ENCODE data around the gene ST8SIA6. TPM values are rescaled to one million over a fixed set of nuclear protein-coding genes. Genes with fewer than 3 reads are reported as not detected.
"Not testable (repeated sequence)": the region's sequence is repeated elsewhere in the genome, so short reads cannot be mapped to it uniquely, and the experiment has no call there.

ST8SIA6 gene
- total RNA-seq, 1 donor from 2014 or later = 0.79 TPM

GRCh38 chr10:17348501-17349349 lies 105.7 kb downstream of the ST8SIA6 start:
- peak; percentile 52 for DNase-seq (ENCODE audit: low read depth, low spot score)

GRCh38 chr10:17348011-17348500 lies 106.3 kb downstream of the ST8SIA6 start:
- no peak for DNase-seq (ENCODE audit: low read depth, low spot score)

DNA sequence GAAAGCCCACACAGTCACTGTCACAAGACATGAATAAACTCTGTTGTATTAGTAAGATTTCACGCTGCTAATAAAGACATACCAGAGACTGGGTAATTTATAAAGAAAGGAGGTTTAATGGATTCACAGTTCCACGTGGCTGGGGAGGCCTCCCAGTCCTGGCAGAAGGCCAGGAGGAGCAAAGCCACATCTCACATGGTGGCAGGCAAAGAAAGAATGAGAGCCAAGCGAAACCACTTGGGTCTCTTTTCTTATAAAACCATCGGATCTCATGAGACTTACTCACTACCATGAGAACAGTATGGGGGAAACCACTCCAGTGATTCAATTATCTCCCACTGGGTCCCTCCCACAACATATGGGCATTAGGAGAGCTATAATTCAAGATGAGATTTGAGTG lies 110.2 kb downstream of the ST8SIA6 start:
- DNase-seq (ENCODE audit: low read depth, low spot score) = no peak

DNA sequence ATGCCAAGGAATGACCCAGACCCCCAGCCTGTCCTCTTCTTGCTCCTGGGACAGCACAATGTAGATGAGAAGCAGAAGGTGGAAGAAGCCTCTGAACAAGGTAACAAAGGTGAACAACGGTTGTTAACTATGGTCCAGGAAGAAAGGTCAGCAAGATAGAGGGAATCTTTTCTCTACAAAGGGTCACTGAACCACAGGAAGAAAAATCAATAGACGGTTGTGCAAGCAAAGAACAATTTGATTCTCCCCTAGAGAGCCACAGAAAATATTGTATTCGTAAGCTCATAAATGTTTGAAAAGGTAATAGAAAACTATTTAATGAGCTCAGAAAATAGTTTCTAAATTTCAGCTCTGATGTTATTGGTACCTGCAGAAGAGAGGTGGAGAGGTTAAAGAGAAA lies 111.3 kb downstream of the ST8SIA6 start:
- no peak for DNase-seq (ENCODE audit: low read depth, low spot score)

DNA sequence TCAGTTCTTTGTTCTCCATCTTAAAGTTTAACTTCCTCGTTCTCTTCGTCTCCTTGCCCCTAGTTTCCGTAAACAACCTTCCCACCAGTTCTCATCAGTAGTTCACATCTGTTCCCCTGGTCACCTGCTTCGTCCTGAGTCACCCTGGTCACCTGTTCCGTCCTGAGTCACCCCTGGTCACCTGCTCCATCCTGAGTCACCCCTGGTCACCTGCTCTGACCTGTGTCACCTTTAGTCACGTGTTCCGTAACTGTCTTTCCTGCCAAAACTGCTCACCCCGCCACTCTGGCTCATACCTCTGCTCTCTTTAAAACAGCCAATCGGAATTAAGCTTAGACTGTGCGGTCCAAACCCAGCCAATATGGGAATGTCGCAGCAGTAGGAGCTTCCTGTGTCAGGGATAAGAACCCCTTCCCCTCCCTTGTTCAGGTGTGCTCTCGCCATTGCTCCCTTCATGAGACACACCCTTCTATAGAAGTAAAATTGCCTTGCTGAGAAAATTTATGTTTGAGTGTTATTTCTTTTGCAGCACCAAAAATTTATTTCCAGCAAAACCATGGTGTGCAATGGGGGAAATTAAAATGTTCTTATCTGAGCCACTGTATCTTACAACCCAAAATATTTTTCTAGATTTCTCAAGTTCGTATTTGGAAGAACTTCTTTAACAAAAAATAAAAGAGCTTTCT lies 114.1 kb downstream of the ST8SIA6 start:
- no peak for DNase-seq (ENCODE audit: low read depth, low spot score)

DNA sequence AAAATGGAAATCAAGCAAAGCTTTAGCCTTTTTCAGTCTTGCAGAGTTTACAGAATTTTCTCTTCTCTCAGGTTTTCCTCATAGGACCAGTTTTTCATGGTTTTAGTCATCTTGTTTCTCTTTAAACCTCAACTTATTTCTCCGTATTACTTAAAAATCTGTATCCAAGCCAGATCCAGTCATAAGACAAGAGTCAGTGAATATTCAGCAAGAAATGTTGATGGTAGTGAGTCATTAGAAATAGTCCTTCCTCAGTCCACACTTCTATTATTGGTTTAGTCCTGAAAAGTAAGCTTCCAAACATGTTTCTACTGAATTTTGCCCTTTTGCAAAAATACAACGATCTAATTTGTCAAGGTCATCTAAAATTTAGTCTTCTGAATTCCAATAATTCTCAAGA lies 119.3 kb downstream of the ST8SIA6 start:
- DNase-seq (ENCODE audit: low read depth, low spot score) = no peak

DNA sequence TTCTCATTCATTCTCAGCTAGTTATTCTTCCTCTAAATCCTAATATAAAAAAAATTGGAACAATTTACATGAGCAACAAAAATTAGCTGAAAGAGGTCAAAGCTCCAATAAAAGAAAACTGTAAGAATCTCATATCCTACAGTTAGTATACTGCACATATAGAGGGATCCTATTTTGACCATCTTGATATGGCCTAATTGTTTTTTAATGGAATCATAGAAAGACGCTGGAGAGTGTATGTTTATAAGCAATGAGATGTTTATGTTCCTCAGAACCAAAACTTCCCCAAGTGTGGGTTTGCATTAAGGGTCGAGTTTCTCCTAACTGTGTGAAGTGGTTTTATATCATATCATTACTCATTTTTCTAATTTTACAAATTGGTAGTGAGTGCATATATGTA lies 123.9 kb downstream of the ST8SIA6 start:
- DNase-seq (ENCODE audit: low read depth, low spot score) = no peak

DNA sequence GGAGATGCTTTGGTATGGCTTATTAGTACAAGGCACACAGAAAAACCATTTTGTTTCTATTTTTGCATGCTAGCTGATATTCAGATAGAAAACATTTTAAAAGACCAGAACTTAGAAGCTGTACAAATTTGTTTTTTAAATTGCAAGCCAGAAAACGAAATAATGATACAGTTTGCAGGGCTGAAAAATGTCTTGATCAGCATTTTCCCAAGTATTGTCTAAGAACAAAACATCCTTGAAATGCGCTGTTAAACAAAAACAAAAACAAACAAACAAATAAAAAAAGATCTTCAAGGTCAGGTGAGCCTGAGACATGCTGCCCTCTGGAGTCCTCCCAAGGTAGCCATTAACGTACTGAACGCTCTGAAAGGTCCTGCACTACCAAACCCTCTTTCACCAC lies 128.0 kb downstream of the ST8SIA6 start:
- DNase-seq (ENCODE audit: low read depth, low spot score) = no peak

GRCh38 chr10:17321957-17322356 lies 132.4 kb downstream of the ST8SIA6 start:
- not testable (repeated sequence) for DNase-seq (ENCODE audit: low read depth, low spot score)

DNA sequence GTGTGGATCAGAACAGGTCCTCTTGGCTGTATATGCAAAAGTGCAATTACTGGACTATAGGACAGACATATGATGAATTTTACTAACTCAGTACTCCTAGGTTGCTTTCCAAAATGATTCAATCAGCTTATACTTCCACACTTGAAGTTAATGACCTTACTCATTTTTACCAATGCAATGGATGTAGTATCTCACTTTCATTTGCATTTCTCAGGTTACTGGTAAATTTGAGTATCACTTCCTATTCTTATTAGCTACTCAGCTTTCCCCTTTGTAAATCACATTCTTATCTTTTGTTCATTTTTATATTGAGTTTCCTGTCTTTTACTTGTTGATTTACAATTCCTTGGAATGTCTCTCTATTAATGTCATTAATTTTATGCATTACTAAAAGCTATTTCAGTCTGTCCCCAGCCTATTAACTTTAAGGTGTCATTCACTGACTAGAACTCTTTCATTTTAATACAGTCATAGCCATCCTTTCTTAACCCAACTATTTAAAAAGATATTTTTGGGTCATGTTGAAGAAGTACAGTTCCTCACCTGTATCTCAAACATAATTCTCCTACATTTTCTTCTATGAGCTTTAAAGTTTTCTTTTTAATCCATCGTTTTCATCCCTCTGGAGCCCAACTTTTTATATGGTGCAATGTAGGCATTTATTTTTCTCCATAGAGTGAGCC lies 137.8 kb downstream of the ST8SIA6 start:
- DNase-seq (ENCODE audit: low read depth, low spot score) = no peak

DNA sequence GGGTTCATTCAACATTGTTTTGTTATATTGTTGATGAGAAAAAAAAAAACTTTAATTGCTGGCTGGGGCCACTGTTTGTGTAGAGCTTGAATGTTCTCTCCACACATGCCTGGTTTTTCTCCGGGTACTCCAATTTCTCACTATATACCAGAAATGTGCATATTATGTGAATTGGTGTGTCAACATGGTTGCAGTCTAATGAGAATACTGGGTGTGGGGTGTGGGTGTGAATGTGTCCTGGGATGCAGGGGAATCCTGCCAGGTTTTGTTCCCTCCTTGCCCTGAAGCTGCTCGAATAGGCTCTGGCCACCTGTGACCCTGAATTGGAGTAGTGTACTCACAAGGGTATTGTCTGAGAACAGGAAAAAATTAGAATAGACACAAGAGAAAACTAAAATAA lies 145.0 kb downstream of the ST8SIA6 start:
- no peak for DNase-seq (ENCODE audit: low read depth, low spot score)

DNA sequence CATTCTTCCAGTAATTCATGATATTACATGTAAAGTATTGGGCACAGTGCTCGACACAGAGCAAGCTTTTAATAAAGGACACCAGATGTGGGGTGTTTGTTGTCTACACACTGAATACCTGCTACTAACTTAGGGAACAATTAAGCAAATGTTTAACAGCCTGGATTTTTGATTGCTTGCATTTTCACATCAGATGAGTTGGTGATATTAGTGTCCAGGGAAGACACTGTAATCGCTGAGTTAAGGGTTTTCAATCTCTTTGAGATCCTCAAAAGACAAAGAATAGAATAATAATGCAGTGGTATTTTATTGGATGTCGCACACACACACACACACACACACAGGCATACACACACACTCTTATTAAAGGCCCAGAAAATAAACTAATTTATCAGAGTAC lies 147.3 kb downstream of the ST8SIA6 start:
- no peak for DNase-seq (ENCODE audit: low read depth, low spot score)

DNA sequence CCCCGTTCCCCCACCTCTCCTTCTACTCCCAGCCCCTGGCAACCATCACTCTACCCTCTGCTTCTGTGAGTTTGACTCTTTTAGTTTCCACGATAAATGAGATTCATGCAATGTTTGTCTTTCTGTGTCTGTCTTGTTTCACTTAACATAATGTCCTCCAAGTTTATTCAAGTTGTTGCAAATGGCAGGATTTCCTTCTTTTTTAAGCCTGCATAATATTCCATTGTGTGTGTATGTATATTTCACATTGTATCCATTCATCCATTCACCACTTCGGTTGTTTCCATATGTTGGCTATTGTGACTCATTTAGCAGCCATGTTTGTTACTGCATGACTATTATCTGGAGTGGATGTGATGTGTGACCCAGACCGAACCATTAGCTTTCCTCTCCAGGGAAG lies 162.0 kb downstream of the ST8SIA6 start:
- DNase-seq (ENCODE audit: low read depth, low spot score) = no peak

DNA sequence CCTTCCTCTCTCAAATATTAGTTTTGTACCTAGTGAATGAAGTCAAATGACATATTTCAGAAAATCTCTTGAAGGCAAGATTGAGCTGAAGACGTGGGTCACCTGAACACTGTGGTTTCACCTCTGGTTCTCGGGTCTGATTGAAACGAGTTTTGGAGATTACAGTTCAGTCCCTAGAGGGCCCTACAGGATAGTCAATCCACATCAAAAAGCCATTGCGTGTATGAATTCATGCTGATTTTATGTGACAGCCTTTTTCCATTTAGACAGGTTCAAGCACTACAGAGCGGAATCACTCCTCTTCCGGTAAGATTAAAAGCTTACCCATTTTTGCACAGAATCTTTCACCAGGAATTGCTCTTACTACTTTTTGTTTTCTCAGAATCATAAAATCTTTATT lies 164.2 kb downstream of the ST8SIA6 start:
- no peak for DNase-seq (ENCODE audit: low read depth, low spot score)

GRCh38 chr10:17289763-17290162 lies 164.6 kb downstream of the ST8SIA6 start:
- DNase-seq (ENCODE audit: low read depth, low spot score) = no peak

GRCh38 chr10:17286562-17287550 lies 167.5 kb downstream of the ST8SIA6 start:
- DNase-seq (ENCODE audit: low read depth, low spot score) = no peak

DNA sequence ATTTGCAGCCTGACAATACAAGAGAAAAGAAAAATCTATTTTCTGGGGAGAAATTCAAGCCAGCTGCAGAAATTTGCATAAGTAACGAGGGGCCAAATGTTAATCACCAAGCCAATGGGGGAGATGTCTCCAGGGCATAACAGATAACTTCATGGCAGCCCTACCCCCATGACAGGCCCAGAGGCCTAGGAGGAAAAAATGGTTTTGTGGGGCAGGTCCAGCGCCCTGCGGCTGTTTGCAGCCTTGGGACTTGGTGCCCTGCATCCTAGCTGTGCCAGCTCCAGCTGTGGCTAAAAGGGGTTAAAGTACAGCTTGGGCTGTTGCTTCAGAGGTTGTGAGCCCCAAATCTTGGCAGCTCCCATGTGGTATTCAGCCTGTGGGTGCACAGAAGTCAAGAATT lies 172.1 kb downstream of the ST8SIA6 start:
- no peak for DNase-seq (ENCODE audit: low read depth, low spot score)

DNA sequence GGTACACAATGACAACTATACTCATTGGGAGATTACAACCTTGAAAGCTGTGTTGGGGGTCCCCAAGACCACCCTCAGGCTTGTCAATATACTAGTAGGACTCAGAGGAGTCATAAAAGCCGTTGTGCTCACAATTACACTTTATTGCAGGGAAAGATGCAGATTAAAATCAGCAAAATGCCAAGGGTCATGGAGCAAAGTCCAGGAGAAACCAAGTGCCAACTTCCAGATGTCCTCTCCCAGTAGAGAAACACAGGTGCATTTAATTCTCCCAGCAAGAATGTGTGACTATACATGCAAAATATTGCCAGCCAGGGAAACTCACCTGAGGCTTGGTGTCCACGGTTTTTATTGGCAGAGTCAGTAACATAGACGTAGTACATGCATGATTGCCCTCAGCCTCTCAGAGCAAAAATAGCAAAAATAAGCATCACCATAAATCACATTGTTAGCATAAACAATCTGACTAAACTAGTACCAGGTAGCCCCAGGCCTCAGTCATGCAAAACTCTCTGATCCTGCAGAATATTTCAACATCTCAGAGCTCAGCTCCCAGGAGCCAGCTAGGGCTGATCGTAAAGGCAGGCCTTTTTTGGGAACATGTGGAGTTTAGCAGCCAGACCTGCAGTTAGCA lies 175.7 kb downstream of the ST8SIA6 start:
- DNase-seq (ENCODE audit: low read depth, low spot score) = no peak

DNA sequence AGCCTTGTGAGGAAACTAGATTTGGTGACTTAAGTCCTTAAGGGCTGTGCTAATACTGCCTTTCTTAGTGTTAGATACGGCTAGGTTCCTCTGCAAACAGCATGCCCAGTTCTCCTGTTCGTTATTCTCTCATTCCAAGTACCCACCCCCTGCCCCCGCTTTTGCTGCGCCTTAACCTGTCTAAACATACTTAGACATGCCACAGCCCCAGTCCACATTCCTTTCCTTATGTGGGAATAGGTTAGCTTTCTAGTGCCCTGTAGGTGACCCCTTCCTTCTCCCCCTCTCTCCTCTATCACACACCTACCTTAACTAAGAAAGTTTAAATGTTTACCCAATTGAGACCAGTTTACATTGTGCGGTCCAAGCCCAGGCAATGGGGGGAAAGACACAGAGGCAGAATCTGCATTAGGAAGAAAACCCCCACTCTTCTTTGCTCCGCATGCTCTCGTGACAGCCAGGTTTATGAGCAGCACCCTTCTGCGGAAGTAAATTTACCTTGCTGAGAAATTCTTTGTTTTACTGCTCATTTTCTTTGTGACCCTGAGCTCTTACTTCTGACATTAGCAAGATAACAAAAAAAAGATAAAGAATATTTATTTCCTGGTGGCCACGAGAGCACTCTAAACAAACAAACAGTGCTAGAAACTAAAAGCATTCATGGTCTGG lies 177.5 kb downstream of the ST8SIA6 start:
- no peak for DNase-seq (ENCODE audit: low read depth, low spot score)

DNA sequence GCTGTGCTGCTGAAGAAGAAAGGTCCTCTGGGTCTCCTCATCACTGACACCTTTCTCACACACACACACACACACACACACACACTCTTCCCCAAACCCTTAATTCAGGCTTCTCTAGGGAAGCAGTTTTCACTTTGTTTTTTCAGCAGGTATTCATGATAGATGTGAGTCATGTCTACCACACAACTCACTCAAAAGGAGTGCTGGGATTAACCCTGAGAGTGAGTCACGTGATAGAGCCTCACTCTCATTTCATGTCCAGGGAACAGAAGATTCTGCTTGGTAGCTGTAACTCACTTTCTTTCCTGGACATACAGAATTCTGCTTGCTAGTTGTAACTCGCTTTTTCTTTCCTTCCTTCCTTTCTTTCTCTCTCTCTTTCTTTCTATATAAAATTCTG lies 181.0 kb downstream of the ST8SIA6 start:
- no peak for DNase-seq (ENCODE audit: low read depth, low spot score)

Data from pulmonary artery endothelial cell (primary cell).